Neural cell (in vitro differentiated cells): ENCODE measurements around the gene DNAJC7. TPM values are rescaled to one million over a fixed set of nuclear protein-coding genes. Genes with fewer than 3 reads are reported as not detected.

Experiments used
- H2AFZ ChIP-seq: fragments of 200-600, 300-800 bp; sonication (generic), shearing (Covaris generic); 2 replicates; pipeline ENCODE4 v1.6.0; 2014; ENCODE audit warnings: low read depth, mild to moderate bottlenecking, antibody characterized with exemption, low read length, moderate library complexity
- H3F3A ChIP-seq: fragments of 200-600 bp; shearing (Covaris generic); 2 replicates; pipeline ENCODE4 v1.6.1; 2016; ENCODE audit warnings: mild to moderate bottlenecking, moderate library complexity, mixed read lengths, antibody characterized with exemption, low read length; ENCODE audit not compliant: insufficient read depth, poor library complexity, severe bottlenecking
- H3K27ac ChIP-seq: fragments of 200-600, 300-800 bp; sonication (generic), shearing (Covaris generic); 2 replicates; pipeline ENCODE4 v1.5.1; 2014; ENCODE audit warnings: mild to moderate bottlenecking, low read length, moderate library complexity
- H3K27me3 ChIP-seq: fragments of 300-800, 200-600 bp; sonication (generic), shearing (Covaris generic); 2 replicates; pipeline ENCODE4 v1.6.0; 2014; ENCODE audit warnings: mild to moderate bottlenecking, low read depth, low read length, moderate library complexity; ENCODE audit not compliant: insufficient read depth
- H3K36me3 ChIP-seq: fragments of 300-800, 200-600 bp; sonication (generic), shearing (Covaris generic); 2 replicates; pipeline ENCODE4 v1.5.1; 2014; ENCODE audit warnings: mild to moderate bottlenecking, antibody characterized with exemption, low read length, moderate library complexity; ENCODE audit not compliant: insufficient read depth
- H3K4me2 ChIP-seq: fragments of 300-800, 200-600 bp; sonication (generic), shearing (Covaris generic); 2 replicates; pipeline ENCODE4 v1.6.0; 2014; ENCODE audit warnings: mild to moderate bottlenecking, low read length
- H3K4me3 ChIP-seq: fragments of 300-800, 200-600 bp; sonication (generic), shearing (Covaris generic); 2 replicates; pipeline ENCODE4 v1.5.1; 2014; ENCODE audit warnings: mild to moderate bottlenecking, low read length, moderate library complexity
- H3K79me2 ChIP-seq: fragments of 200-600 bp; shearing (Covaris generic); replicated peaks from 2 replicates; pipeline ENCODE4 v1.6.0; 2014; ENCODE audit warnings: mild to moderate bottlenecking, low read length, moderate library complexity; ENCODE audit not compliant: insufficient read depth
- H3K9ac ChIP-seq: fragments of 300-800, 200-600 bp; sonication (generic), shearing (Covaris generic); 2 replicates; pipeline ENCODE4 v1.6.1; 2016; ENCODE audit warnings: mild to moderate bottlenecking, low read length, mixed read lengths
- H3K9me2 ChIP-seq: fragments of 200-600 bp; shearing (Covaris generic); 2 replicates; pipeline ENCODE4 v1.6.1; 2016; ENCODE audit warnings: mild to moderate bottlenecking, low read length, mixed read lengths; ENCODE audit not compliant: insufficient read depth
- H3K9me3 ChIP-seq: fragments of 200-600, 300-800 bp; sonication (generic), shearing (Covaris generic); 2 replicates; pipeline ENCODE4 v1.6.1; 2016; ENCODE audit warnings: mild to moderate bottlenecking, mixed run types, low read length, moderate library complexity, mixed read lengths
- H4K20me1 ChIP-seq: fragments of 200-600 bp; shearing (Covaris generic); 2 replicates; pipeline ENCODE4 v1.6.1; 2016; ENCODE audit warnings: mild to moderate bottlenecking, mixed run types; ENCODE audit not compliant: insufficient read depth
- EP300 ChIP-seq: fragments of 450-650 bp; conservative IDR thresholded peaks from 2 replicates; pipeline ENCODE4 v1.6.1; 2014; ENCODE audit warnings: antibody characterized with exemption, mild to moderate bottlenecking, moderate library complexity; ENCODE audit not compliant: poor library complexity, severe bottlenecking
- EZH2 ChIP-seq: fragments of 200-600, 300-800 bp; shearing (Covaris generic), sonication (generic); IDR thresholded peaks from 2 replicates; pipeline ENCODE4 v1.6.1; 2014; ENCODE audit warnings: antibody characterized with exemption, low read length, borderline replicate concordance, mild to moderate bottlenecking; ENCODE audit not compliant: insufficient read depth, poor library complexity, severe bottlenecking
- MXI1 ChIP-seq: fragments of 450-650 bp; conservative IDR thresholded peaks from 2 replicates; pipeline ENCODE4 v1.6.1; 2014; ENCODE audit warnings: antibody characterized with exemption, mild to moderate bottlenecking; ENCODE audit not compliant: poor library complexity, severe bottlenecking
- POLR2AphosphoS5 ChIP-seq: IDR thresholded peaks from 2 replicates; pipeline ENCODE4 v1.6.1; 2012
- RAD21 ChIP-seq: fragments of 450-650 bp; conservative IDR thresholded peaks from 2 replicates; pipeline ENCODE4 v1.6.1; 2014; ENCODE audit warnings: antibody characterized with exemption, mild to moderate bottlenecking, moderate library complexity
- SMC3 ChIP-seq: fragments of 450-650 bp; conservative IDR thresholded peaks from 2 replicates; pipeline ENCODE4 v1.6.1; 2014; ENCODE audit warnings: antibody characterized with exemption, mild to moderate bottlenecking, moderate library complexity; ENCODE audit not compliant: poor library complexity
- TAF1 ChIP-seq: IDR thresholded peaks from 2 replicates; pipeline ENCODE4 v1.6.1; 2012; ENCODE audit warnings: low read depth
- polyA plus RNA-seq: library from polyadenylated mRNA; depleted of rRNA; stranded (reverse); fragments of >200 nt; gene quantifications from 2 replicates; pipeline ENCODE4 v1.2.3, GENCODE V29; 2014
- TF ChIP-seq, protein P1 (sequence below): IDR thresholded peaks from 2 replicates; pipeline ENCODE4 v1.6.1; 2012; ENCODE audit warnings: borderline replicate concordance
- TF ChIP-seq, protein P2 (sequence below): fragments of 450-650 bp; IDR thresholded peaks from 2 replicates; pipeline ENCODE4 v1.5.1; 2014; ENCODE audit warnings: antibody characterized with exemption, mild to moderate bottlenecking, moderate library complexity; ENCODE audit not compliant: poor library complexity, severe bottlenecking

DNAJC7 gene
- polyA plus RNA-seq, 1 donor from 2014 or later, result 126 TPM

DNA sequence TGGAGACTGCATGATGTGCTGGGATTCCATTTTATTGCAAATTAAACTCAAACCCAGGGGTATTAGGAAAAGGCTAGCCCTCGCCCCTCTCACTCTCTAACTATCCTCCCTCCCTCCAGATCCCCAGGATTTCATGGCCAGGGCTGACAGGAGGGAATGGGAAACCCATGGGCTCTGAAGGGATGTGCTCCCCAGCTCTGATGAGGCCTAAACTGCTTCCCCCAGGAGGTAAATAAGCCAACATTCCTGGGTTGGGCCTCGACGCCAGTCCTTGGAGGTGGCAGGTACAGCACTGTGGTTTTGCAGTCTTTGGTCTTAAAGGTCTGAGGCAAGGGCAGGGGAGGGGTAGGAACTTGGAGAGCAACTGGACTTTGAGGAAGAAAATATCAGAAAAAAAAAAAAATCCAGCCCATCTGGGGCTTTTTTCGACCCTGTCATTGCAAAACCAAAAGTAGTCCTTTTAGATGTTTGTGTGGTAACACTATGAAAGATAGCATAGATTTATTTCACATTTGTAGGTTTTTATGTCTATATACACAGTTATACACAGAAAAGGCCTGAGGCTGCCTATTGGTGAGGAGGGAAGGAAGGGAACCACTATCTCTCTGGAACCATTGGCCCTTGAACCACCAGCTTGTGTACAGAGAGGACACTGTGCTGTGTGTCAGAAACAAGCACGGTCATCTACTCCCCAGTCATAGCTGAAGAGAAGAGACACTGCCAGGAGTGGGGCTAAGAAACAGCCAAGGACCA is 21.2 kb upstream of the DNAJC7 start:
- H3K9me2 ChIP-seq, result no peaks in the 10 kb centered on the region
- H2AFZ ChIP-seq, result no peak overlapping the region
- H3K27ac ChIP-seq, result no peak overlapping the region
- H3K4me3 ChIP-seq, result no peak overlapping the region
- H3K27me3 ChIP-seq, result no peaks in the 10 kb centered on the region
- TF ChIP-seq MXI1, result no peak
- no peak for TF ChIP-seq POLR2AphosphoS5
- TF ChIP-seq EP300, result no peak
- TF ChIP-seq, protein P1, sequence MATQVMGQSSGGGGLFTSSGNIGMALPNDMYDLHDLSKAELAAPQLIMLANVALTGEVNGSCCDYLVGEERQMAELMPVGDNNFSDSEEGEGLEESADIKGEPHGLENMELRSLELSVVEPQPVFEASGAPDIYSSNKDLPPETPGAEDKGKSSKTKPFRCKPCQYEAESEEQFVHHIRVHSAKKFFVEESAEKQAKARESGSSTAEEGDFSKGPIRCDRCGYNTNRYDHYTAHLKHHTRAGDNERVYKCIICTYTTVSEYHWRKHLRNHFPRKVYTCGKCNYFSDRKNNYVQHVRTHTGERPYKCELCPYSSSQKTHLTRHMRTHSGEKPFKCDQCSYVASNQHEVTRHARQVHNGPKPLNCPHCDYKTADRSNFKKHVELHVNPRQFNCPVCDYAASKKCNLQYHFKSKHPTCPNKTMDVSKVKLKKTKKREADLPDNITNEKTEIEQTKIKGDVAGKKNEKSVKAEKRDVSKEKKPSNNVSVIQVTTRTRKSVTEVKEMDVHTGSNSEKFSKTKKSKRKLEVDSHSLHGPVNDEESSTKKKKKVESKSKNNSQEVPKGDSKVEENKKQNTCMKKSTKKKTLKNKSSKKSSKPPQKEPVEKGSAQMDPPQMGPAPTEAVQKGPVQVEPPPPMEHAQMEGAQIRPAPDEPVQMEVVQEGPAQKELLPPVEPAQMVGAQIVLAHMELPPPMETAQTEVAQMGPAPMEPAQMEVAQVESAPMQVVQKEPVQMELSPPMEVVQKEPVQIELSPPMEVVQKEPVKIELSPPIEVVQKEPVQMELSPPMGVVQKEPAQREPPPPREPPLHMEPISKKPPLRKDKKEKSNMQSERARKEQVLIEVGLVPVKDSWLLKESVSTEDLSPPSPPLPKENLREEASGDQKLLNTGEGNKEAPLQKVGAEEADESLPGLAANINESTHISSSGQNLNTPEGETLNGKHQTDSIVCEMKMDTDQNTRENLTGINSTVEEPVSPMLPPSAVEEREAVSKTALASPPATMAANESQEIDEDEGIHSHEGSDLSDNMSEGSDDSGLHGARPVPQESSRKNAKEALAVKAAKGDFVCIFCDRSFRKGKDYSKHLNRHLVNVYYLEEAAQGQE, result no peak
- TF ChIP-seq SMC3, result no peak
- no peak for TF ChIP-seq RAD21
- TF ChIP-seq TAF1, result no peak
- no peak for TF ChIP-seq EZH2
- TF ChIP-seq, protein P2, sequence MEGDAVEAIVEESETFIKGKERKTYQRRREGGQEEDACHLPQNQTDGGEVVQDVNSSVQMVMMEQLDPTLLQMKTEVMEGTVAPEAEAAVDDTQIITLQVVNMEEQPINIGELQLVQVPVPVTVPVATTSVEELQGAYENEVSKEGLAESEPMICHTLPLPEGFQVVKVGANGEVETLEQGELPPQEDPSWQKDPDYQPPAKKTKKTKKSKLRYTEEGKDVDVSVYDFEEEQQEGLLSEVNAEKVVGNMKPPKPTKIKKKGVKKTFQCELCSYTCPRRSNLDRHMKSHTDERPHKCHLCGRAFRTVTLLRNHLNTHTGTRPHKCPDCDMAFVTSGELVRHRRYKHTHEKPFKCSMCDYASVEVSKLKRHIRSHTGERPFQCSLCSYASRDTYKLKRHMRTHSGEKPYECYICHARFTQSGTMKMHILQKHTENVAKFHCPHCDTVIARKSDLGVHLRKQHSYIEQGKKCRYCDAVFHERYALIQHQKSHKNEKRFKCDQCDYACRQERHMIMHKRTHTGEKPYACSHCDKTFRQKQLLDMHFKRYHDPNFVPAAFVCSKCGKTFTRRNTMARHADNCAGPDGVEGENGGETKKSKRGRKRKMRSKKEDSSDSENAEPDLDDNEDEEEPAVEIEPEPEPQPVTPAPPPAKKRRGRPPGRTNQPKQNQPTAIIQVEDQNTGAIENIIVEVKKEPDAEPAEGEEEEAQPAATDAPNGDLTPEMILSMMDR, result no peak
- H3K79me2 ChIP-seq, result no peaks in the 10 kb centered on the region
- no peaks in the 10 kb centered on the region for H3K36me3 ChIP-seq
- no peaks in the 10 kb centered on the region for H3K9me3 ChIP-seq
- H3K9ac ChIP-seq, result no peak overlapping the region
- no peaks in the 10 kb centered on the region for H3F3A ChIP-seq
- H3K4me2 ChIP-seq, result no peak overlapping the region
- no peaks in the 10 kb centered on the region for H4K20me1 ChIP-seq

DNA sequence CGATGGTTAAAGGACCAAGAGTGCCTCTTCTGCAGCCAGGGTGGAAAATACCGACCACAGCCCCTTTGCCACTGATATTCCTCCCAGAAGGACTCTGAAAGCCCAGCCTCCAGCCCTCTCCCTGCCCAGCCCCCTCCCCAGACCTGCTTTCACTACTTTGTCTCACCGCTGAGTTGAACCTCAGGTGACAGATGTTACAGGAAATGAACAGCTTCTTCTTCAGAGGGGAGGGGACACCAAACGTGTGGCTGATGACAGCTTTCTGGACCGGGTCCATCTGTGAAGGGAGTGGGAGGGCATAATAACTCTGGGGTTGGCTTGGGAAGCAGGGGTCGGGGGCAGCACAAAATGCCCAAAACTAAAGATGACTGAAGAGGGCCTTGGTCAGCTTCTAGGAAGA is 16.8 kb upstream of the DNAJC7 start:
- no peaks in the 10 kb centered on the region for H3K27me3 ChIP-seq
- no peak overlapping the region for H3K9ac ChIP-seq
- H2AFZ ChIP-seq, result no peak overlapping the region
- H3K4me3 ChIP-seq, result no peak overlapping the region
- no peak overlapping the region for H3K27ac ChIP-seq
- no peaks in the 10 kb centered on the region for H3K9me3 ChIP-seq
- no peak for TF ChIP-seq RAD21
- no peak for TF ChIP-seq MXI1
- no peak overlapping the region for H3K4me2 ChIP-seq
- no peaks in the 10 kb centered on the region for H4K20me1 ChIP-seq
- no peaks in the 10 kb centered on the region for H3K9me2 ChIP-seq
- no peaks in the 10 kb centered on the region for H3K79me2 ChIP-seq
- H3K36me3 ChIP-seq, result no peaks in the 10 kb centered on the region
- H3F3A ChIP-seq, result no peaks in the 10 kb centered on the region
